Measurements from ENCODE around the gene TREML2.

Gene TREML2

DNA sequence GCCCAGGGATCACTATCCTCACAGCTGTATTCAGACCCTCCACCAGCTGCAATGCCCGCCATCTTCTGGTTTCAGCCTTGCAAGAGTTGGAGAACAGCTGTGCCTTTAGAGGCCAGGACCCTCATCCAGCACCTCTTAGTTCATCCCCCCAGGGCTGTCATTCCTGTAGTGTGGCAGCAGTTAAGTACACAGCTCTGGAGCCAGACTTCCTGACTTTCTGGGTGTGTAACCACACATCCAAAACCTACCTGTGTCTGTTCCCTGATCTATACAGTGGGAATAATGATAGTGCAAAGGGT, 37.6 kb downstream of the TREML2 start:
- TF ChIP-seq TAF1 (IDR thresholded peaks at IDR 0.05; ENCODE audit: low read depth) (no peak), NFIC (IDR thresholded peaks at IDR 0.05) (no peak), EP300 (IDR thresholded peaks at IDR 0.05; ENCODE audit: borderline replicate concordance) (no peak), EGR1 (IDR thresholded peaks at IDR 0.05) (no peak), RAD21 (IDR thresholded peaks at IDR 0.05; ENCODE audit: low read depth) (no peak)
- TF ChIP-seq, protein P1, sequence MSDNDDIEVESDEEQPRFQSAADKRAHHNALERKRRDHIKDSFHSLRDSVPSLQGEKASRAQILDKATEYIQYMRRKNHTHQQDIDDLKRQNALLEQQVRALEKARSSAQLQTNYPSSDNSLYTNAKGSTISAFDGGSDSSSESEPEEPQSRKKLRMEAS (IDR thresholded peaks at IDR 0.05), result no peak

DNA sequence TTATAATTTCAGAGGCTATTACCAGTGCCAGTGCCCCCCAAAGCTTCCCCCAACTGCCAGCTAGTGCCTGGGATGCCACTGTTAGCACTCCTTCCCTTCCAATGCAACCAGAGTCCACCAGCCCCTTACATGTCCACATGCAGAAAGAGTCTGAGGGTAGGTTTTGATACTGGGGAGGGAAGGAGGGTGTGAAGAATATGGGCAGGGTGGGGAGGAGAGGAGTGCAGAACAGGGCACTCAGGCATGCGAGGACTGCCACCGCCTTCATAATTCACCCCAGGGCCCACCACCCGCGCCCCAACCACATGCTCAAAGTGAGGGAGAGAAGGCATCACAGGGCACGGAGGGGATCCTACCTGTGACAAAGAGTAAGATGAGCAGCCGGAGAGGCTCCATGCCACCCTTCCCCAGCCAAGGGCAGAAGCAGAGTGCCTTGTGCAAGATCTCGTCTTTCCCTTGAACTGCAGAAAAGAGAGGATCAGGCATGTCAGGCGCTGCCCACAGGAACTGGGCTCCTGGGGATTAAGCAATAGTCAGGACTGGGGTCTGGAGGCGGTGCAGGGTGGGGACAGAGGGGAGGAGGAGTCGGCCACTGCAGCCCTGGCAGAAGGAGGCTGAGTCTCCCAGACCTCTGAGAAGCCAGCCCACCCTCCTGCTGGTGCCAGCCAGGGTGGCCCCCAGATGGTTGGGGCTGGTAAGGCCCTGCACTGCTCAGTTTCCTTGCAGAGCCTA, 38.1 kb downstream of the TREML2 start, which contains the start of gene TREM2:
TSS of gene TREM2 (minus strand) at position 430 of the 732 bp plus-strand sequence. CDS start at position 396, 34 bp downstream.
- TF ChIP-seq, protein P2, sequence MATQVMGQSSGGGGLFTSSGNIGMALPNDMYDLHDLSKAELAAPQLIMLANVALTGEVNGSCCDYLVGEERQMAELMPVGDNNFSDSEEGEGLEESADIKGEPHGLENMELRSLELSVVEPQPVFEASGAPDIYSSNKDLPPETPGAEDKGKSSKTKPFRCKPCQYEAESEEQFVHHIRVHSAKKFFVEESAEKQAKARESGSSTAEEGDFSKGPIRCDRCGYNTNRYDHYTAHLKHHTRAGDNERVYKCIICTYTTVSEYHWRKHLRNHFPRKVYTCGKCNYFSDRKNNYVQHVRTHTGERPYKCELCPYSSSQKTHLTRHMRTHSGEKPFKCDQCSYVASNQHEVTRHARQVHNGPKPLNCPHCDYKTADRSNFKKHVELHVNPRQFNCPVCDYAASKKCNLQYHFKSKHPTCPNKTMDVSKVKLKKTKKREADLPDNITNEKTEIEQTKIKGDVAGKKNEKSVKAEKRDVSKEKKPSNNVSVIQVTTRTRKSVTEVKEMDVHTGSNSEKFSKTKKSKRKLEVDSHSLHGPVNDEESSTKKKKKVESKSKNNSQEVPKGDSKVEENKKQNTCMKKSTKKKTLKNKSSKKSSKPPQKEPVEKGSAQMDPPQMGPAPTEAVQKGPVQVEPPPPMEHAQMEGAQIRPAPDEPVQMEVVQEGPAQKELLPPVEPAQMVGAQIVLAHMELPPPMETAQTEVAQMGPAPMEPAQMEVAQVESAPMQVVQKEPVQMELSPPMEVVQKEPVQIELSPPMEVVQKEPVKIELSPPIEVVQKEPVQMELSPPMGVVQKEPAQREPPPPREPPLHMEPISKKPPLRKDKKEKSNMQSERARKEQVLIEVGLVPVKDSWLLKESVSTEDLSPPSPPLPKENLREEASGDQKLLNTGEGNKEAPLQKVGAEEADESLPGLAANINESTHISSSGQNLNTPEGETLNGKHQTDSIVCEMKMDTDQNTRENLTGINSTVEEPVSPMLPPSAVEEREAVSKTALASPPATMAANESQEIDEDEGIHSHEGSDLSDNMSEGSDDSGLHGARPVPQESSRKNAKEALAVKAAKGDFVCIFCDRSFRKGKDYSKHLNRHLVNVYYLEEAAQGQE (IDR thresholded peaks at IDR 0.05; ENCODE audit: low read depth), result no peak
- no peak for TF ChIP-seq FOXM1 (IDR thresholded peaks at IDR 0.05; ENCODE audit: borderline replicate concordance, low read depth)
- TF ChIP-seq, protein P1 (IDR thresholded peaks at IDR 0.05), result no peak
- TF ChIP-seq RAD21 (IDR thresholded peaks at IDR 0.05; ENCODE audit: low read depth), result no peak
- TF ChIP-seq, protein P3, sequence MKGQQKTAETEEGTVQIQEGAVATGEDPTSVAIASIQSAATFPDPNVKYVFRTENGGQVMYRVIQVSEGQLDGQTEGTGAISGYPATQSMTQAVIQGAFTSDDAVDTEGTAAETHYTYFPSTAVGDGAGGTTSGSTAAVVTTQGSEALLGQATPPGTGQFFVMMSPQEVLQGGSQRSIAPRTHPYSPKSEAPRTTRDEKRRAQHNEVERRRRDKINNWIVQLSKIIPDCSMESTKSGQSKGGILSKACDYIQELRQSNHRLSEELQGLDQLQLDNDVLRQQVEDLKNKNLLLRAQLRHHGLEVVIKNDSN (IDR thresholded peaks at IDR 0.05), result no peak
- no peak for TF ChIP-seq TAF1 (IDR thresholded peaks at IDR 0.05; ENCODE audit: low read depth)
- no peak for TF ChIP-seq ZBTB7A (IDR thresholded peaks at IDR 0.05; ENCODE audit: low read depth)
- TF ChIP-seq EGR1 (IDR thresholded peaks at IDR 0.05), result no peak
- TF ChIP-seq NFIC (IDR thresholded peaks at IDR 0.05), result no peak
- no peak for TF ChIP-seq CREB1 (IDR thresholded peaks at IDR 0.05; ENCODE audit: low read depth)
- no peak for TF ChIP-seq CEBPB (IDR thresholded peaks at IDR 0.05)
- TF ChIP-seq YY1 (IDR thresholded peaks at IDR 0.05; ENCODE audit: low read depth), result no peak
- no peak for TF ChIP-seq EP300 (IDR thresholded peaks at IDR 0.05; ENCODE audit: borderline replicate concordance)
- no peak for TF ChIP-seq TCF12 (IDR thresholded peaks at IDR 0.05; ENCODE audit: low read depth)

DNA sequence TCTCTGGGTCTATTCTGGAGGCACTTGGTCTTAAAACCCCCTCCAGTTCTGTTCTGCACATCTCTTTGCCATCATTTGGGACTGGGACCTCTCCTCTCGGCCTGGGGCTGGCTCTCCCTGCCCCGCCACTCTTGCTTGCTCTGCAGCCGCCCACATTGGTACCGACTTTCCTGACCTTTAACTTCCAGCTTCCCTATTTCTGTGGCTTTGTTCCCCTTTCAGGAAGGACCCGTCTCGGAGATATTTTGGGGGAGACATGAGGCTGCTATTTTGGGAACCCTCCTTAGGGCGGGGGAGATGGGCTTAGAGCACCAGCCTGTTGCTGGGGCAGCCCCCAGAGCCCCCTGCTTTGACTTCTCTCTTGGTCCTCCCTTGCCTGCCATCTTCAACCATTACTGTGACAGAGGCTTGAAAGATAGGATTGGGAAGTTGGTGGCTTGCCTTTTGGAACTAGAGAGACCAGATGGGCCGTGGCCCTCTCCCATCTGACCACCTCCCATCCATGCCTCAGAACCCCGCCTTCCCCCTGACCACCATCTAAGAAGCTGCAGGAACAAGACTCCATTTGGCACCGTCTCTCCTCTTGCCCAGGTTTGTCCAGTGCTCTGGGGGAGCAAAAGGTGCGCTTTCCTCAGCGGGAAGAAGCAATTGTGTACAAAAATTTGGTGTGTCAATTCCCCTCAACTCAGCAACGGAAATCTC, 38.9 kb downstream of the TREML2 start:
- TF ChIP-seq, protein P1 (IDR thresholded peaks at IDR 0.05), result no peak
- no peak for TF ChIP-seq NFIC (IDR thresholded peaks at IDR 0.05)
- TF ChIP-seq, protein P3 (IDR thresholded peaks at IDR 0.05), result no peak
- TF ChIP-seq CREB1 (IDR thresholded peaks at IDR 0.05; ENCODE audit: low read depth), result no peak
- TF ChIP-seq RAD21 (IDR thresholded peaks at IDR 0.05; ENCODE audit: low read depth), result no peak
- TF ChIP-seq CEBPB (IDR thresholded peaks at IDR 0.05), result no peak
- no peak for TF ChIP-seq ZBTB7A (IDR thresholded peaks at IDR 0.05; ENCODE audit: low read depth)
- TF ChIP-seq TAF1 (IDR thresholded peaks at IDR 0.05; ENCODE audit: low read depth), result no peak
- no peak for TF ChIP-seq TCF12 (IDR thresholded peaks at IDR 0.05; ENCODE audit: low read depth)
- TF ChIP-seq YY1 (IDR thresholded peaks at IDR 0.05; ENCODE audit: low read depth), result no peak
- no peak for TF ChIP-seq TEAD4 (IDR thresholded peaks at IDR 0.05)
- TF ChIP-seq, protein P2 (IDR thresholded peaks at IDR 0.05; ENCODE audit: low read depth), result no peak
- TF ChIP-seq EP300 (IDR thresholded peaks at IDR 0.05; ENCODE audit: borderline replicate concordance), result no peak
- no peak for TF ChIP-seq FOXM1 (IDR thresholded peaks at IDR 0.05; ENCODE audit: borderline replicate concordance, low read depth)

DNA sequence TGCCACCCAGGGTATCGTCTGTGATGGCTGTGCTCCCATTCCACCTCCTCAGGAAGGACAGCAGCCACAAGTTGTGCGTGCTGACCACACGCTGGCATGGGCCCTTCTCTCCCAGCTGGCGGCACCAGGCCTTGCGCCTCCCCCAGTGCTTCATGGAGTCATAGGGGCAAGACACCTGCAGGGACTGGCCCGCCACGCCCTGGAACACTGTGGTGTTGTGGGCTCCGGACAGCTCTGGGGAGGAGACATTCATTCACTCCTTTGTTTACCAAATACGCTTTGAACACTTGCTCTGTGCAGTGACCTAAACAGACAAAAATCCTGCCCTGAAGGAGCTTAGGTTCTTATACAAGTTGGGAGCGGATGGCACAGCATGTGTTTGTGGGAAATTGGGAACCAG, 39.6 kb downstream of the TREML2 start:
- TF ChIP-seq EP300 (IDR thresholded peaks at IDR 0.05; ENCODE audit: borderline replicate concordance), result 0 out of 2 replicates have a peak, but pooled peaks have one; percentile 15
- TF ChIP-seq, protein P3 (IDR thresholded peaks at IDR 0.05), result no peak

DNA sequence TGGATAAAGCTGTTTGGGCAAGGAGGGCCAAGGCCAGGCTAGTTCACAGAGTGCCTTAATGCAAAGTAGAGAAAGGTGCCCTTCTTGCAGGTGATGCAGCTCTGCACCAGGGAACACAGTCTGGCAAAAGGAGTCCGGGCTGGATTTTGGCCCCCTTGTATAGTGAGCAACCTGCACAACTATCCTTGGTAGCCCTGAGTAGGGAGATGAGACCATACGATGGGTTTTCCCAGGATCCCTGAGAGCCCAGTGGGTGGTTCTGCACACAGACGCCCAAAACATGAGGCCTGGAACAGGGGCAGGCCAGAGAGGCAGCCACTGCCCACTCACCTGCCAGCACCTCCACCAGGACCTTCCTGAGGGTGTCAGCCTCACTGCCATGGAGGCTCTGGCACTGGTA, 40.0 kb downstream of the TREML2 start:
- TF ChIP-seq CREB1 (IDR thresholded peaks at IDR 0.05; ENCODE audit: low read depth) (no peak), TCF12 (IDR thresholded peaks at IDR 0.05; ENCODE audit: low read depth) (no peak), TEAD4 (IDR thresholded peaks at IDR 0.05) (no peak), CEBPB (IDR thresholded peaks at IDR 0.05) (no peak)
- TF ChIP-seq, protein P1 (IDR thresholded peaks at IDR 0.05), result no peak

Measured in Ishikawa (cell line).